GM10266 (cell line): Measurements from ENCODE around the gene AFF2.

Experiments
- DNase-seq: peaks from one replicate; pipeline ENCODE4 v3.0.0; 2012; ENCODE audit errors: extremely low spot score
- CTCF ChIP-seq: IDR thresholded peaks from 2 replicates; pipeline ENCODE4 v1.5.1; 2012; ENCODE audit warnings: mild to moderate bottlenecking, low read depth; ENCODE audit not compliant: control insufficient read depth, insufficient read depth; ENCODE audit errors: missing control alignments

The AFF2 gene

GRCh38 chrX:148580016-148580415 is 79.6 kb downstream of the AFF2 start:
- DNase-seq, result no peak
- no peak for TF ChIP-seq CTCF

GRCh38 chrX:148582353-148582752 is 81.9 kb downstream of the AFF2 start:
- DNase-seq, result no peak
- TF ChIP-seq CTCF, result no peak

- DNase-seq, result no peak
Observed at GRCh38 chrX:148588649-148589310, 88.4 kb downstream of the AFF2 start.

GRCh38 chrX:148592595-148592994 is 92.2 kb downstream of the AFF2 start:
- no peak for TF ChIP-seq CTCF
- no peak for DNase-seq

More at GRCh38 chrX:148588649-148589310, 88.4 kb downstream of the AFF2 start:
- no peak for TF ChIP-seq CTCF

- no peak for TF ChIP-seq CTCF
- DNase-seq, result no peak
Observed at GRCh38 chrX:148593146-148593545, 92.7 kb downstream of the AFF2 start.

GRCh38 chrX:148593987-148594386 is 93.6 kb downstream of the AFF2 start:
- TF ChIP-seq CTCF, result no peak
- DNase-seq, result no peak

GRCh38 chrX:148599404-148599803 is 99.0 kb downstream of the AFF2 start:
- TF ChIP-seq CTCF, result no peak

More at GRCh38 chrX:148599404-148599803, 99.0 kb downstream of the AFF2 start:
- no peak for DNase-seq
